CD4-positive, alpha-beta T cell treated with Interleukin-12 subunit alpha and Interleukin-12 subunit beta, for 1 hour (primary cell): ENCODE data around the gene PPP2R3B.
"Not testable (repeated sequence)": the region's sequence is repeated elsewhere in the genome, so short reads cannot be mapped to it uniquely, and the experiment has no call there.

Experiments
- DNase-seq: peaks from one replicate; pipeline ENCODE4 v3.0.0-alpha.2; 2020

The PPP2R3B gene, protein sequence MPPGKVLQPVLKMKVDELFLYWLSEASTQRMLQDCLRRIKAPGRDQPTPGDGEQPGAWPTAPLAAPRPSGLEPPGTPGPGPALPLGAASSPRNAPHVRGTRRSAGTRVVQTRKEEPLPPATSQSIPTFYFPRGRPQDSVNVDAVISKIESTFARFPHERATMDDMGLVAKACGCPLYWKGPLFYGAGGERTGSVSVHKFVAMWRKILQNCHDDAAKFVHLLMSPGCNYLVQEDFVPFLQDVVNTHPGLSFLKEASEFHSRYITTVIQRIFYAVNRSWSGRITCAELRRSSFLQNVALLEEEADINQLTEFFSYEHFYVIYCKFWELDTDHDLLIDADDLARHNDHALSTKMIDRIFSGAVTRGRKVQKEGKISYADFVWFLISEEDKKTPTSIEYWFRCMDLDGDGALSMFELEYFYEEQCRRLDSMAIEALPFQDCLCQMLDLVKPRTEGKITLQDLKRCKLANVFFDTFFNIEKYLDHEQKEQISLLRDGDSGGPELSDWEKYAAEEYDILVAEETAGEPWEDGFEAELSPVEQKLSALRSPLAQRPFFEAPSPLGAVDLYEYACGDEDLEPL

DNA sequence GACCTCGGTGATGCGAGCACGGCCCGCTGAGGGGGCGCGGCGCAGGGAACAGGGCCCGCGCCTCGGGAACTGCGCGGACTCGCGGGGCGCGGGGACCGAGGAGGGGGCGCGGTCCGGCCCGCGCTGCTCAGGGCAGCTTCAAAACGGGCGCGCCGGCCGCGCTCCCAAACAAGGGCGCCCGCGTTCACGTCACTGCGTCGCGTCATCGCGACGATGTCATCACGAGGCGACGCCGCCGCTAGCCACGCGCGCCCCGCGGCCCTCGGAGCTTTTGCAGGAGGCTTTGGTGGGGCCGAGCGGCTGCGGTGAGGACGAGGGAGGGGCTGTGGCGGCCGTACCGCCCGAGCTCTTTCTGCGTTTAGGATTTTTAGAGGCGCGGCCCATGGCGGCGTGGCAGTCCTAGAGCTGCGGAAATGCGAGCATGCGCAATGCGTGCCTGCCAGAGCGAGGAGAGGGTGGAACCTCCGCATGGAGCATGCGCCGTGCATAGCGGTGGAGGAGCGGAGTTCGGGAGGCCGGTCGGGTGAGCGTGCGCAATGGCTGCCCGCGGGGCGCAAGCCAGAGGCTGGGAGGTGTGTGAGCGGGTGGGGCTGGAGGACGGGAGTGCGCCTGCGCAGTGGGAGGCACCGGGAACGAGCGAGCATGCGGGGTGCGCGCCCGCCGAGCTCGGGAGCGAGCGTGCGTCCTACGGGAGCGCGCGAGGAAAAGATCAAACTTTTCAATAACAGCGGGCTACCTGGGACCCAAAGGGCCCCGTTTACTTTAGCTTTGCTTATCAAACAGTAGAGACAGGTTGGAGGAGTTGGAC lies at the start of gene PPP2R3B:
PPP2R3B (minus strand) TSS at position 140 of the 808 bp plus-strand sequence. CDS start 216 bp downstream, outside the sequence.
- peak; percentile 100 for DNase-seq

DNA sequence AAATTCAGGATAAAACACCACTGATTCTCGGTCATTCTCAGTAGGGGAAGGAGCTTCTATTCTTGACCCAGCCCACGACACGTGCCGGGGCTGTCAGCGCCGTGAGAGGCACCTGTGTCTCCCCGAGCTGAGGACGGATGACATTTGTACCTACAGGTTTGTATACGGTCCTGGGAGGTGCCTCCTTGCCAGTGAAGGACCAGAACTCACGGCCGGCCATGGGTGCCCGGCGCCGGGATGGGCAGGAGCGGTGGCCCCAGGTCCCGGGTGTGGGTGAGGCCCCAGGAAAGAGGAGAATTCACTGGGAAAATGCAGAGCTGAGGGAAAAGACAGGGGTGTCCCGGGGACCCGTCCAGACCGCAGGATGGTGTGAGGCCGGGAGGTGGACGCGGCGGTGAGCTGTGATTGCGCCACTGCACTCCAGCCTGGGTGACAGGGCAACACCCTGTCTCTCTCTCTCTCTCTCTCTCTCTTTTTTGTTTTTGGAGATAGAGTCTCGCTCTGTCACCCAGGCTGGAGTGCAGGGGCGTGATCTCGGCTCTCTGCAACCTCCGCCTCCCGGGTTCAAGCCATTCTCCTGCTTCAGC lies 48.9 kb upstream of the PPP2R3B start:
- no peak for DNase-seq

DNA sequence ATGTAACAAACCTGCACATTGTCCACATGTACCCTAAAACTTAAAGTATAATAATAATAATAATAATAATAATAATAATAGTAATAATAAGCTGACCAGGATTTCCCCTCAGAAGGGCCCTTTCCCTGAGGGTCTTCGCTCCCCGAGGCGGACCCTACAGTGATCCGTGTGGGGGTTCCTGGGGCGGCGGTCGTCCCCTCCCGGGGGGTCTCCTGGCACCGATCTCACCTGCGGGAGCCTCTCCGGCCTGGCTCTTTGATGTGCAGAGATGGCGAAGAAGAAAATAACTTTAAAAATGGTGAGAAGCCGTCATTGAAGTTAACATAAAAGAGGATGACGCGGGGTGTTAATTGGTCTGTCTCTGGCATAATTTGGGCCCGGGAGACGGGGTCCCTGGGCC lies 48.2 kb upstream of the PPP2R3B start:
- DNase-seq: no peak

DNA sequence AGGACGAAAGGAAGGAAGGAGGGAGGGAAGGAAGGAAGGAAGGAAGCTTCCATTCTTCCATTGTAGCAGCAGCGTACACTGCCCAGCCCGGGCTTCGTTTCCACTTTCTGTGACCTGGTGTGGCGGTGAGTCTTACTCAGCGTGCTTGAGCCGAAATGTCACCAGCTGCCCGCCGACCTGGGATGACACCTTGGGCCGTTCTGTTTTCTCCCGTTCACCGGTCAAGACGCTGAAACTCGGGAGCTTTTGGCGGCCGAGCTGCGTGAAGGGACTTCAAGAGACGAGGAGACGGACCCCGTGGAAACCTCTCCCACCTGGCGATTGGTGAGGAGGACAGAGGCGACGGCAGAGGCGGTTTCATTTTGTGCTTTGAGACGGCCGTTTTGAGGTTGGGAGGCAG lies 47.1 kb upstream of the PPP2R3B start:
- DNase-seq: no peak

DNA sequence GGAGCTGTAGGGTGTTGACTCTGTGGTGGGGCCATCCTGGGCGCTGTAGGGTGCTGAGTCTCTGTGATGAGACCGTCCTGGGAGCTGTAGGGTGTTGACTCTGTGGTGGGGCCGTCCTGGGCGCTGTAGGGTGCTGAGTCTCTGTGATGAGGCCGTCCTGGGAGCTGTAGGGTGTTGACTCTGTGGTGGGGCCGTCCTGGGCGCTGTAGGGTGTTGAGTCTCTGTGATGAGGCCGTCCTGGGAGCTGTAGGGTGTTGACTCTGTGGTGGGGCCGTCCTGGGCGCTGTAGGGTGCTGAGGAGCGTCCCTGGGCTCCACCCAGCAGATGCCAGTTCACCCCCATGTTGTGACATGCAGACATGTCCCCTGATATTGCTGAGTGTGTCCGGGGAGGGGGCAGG lies 46.0 kb upstream of the PPP2R3B start:
- not testable (repeated sequence) for DNase-seq

DNA sequence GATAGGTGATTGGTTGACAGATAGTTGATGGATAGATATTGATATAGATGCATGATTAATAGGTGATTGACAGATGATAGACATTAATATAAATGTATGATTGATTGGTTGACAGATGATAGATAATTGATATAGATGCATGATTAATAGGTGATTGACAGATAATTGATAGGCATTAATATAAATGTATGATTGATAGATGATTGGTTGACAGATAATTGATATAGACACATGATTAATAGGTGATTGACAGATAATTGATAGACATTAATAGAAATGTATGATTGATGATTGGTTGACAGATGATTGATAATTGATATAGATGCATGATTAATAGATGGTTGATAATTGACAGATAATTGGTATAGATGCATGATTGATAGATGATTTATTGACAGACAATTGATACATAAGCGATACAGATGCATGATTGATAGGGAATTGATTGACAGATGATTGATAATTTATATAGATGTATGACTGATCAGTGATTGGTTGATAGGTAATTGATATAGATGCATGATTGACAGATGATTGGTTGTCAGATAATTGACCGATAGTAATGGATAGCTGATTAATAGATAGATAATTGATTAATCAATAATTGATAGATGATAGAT lies 44.9 kb upstream of the PPP2R3B start:
- no peak for DNase-seq

DNA sequence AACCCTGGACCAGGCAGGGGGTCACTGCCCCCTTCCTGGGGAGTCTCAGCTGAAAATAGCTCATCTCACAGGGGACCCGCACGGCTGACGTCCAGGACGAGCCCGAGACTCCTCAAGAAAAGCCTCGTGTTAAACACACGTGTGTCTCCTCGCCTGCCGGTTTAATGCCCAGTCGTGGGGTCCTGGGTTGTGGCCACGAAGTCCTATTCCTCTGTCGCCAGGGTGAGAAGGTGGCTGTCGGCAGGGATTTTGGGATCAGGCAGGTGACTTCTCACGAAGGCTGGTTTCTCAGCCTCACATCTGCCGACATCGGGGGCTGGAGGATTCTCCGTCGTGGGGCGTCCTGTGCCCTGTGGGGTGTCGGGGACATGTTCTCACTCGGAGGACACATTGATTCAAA lies 44.3 kb upstream of the PPP2R3B start:
- DNase-seq: no peak

DNA sequence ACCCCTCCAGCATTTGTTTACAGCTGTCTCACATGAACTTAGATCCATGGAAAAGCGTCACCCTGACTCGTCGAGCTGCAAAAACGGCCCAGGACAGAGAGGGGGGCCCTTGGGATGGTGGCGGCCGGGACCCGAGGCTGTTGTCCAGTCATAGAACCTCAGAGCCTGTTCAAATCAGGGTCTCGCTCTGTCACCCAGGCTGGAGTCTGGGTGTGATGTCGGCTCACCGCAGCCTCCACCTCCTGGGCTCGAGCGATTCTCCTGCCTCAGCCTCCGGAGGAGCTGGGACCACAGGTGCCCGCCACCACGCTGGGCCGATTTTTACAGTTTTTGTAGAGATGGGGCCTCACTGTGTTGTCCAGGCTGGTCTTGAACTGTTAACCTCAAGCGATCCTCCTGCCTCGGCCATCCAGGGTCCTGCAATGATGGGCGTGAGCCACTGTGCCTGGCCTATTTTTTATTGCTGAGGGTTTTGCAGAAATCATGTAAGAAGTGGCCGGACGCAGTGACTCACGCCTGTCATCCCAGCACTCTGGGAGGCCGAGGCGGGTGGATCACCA lies 42.6 kb upstream of the PPP2R3B start:
- DNase-seq: no peak

DNA sequence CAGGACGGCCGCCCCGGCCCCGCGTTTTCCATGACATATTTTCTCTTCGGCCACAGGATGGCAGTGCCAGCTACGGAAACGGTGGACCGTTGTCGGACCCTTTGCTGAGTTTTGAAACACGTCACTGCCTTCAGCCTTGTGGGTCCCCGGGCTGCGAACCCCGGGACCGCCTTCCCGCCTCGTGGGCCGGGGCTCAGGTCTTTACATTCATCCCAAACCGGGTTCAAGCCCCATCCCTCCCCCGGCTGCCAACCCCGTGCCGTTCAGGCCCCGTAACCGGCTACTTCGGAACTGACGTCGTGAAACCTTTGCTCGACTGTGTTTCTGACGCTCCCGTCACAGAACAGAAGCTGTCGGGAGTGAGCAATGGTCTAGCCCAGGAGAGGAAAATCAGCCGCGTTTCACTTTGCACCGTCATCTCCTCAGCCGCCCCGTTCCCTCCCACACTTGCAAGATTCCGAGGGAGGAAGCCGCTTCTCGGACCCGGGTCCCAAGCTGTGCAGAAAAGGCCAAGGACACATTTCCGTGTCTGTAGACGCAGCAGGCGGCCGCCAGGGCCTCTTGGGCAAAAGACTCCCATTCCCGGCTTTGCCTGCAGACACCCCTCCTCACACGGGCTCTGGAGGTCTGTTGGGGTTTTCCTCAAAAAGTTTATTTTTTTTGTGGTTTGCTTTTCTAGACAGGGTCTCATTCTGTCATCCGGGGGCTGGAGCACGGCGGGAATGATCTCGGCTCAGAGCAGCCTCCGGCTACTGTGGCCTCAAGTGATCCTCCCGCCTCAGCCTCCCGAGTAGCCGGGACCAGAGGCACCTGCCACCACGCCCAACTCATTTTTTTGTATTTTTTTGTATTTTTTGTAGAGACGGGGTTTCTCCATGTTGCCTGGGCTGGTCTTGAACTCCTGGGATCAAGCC lies 41.4 kb upstream of the PPP2R3B start:
- DNase-seq: no peak

DNA sequence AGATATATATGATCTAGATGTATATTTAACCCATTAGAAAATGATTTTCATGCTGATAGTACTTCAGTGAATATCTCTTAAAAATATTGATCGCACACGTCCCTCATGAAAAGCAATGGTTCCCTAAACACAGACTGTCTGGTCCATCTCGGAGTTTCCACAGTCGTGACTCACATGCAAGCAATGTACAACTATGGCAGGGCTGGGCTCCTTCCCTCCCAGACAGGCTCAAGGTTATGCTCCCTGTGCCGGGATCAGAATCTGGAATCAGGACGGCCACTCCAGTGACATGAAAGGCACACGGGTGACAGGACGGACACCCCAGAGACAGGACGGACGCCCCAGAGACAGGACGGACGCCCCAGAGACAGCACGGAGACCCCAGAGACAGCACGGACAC lies 40.2 kb upstream of the PPP2R3B start:
- DNase-seq: no peak

DNA sequence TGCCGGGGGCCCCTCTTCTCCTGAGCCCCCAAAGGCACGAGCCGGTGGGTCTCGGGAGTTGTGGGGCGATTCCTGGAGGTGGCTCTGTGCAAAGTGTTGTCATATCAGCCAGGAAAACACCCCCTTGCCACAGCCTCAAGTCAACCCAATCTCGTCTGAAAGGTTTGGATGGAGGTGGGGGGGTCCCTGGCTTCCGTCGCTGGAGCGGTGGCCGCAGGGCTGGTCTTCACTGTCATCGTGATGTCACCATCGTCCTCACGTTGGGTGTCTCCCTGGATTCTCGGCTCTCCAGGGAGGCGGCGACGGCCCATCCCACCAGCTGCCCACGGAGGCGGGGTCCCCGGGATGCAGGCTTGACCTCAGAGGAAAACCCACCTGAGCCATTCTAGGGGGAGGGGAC lies 38.3 kb upstream of the PPP2R3B start:
- DNase-seq: no peak

DNA sequence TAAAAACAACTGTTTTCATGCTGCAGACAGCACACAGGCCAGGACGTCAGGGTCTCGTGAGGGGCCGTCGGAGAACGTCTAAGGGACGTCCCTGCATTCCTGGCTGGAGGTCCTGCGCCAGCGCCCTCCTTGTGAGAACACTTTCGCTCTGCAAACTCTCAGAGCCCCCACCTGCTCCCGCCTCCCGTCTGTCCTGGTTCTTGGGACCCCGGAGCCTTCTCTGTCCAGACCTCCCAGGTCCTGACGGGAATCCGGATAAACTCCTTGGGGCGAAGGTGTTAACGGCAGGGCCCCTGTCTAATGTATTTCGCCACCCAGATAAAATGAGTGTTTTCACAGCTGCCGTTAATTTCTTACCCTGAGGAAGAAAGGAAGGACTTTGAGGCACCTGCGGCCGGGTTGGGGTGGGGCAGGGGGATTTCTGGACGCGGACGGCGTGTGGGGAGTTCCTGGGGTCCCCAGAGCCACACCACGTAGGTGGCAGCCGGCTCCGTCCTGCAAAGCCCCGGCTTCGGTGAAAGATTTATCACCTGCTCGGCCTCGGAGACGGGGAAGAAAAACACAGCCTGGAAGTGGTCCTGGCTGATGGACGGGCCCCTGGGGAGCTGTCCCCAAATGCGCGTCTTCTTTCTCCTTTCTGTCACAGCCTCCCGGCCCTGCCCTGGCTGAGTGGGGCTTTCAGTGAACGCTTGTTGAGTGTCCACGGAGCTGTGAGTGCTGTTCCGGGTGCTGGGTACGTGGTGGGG lies 35.1 kb upstream of the PPP2R3B start:
- DNase-seq: no peak

DNA sequence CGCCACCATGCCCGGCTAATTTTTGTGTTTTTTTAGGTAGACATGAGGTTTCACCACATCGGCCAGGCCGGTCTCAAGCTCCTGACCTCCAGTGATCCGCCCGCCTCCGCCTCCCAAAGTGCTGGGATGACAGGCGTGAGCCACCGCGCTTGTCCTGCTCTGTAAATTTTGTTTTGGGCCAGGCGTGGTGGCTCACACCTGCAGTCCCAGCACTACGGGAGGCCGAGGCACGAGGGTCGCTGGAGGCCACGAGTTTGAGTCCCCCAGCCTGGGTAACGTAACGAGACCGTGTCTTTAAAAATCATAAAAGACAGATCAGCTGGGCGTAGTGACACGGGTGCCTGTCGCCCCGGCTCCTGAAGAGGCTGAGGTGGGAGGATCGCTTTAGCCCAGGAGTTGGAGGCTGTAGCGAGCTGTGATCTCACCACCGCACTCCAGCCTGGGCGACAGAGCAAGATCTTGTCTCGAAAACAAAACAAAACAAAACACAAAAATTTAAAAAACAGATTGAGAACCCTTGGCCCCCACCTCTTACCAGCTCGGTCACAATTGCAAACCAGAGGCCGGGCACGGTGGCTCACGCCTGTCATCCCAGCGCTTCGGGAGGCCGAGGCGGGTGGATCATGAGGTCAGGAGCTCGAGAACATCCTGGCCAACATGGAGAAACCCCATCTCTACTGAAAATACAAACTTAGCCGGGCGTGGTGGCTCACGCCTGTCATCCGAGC lies 34.0 kb upstream of the PPP2R3B start:
- DNase-seq: no peak

DNA sequence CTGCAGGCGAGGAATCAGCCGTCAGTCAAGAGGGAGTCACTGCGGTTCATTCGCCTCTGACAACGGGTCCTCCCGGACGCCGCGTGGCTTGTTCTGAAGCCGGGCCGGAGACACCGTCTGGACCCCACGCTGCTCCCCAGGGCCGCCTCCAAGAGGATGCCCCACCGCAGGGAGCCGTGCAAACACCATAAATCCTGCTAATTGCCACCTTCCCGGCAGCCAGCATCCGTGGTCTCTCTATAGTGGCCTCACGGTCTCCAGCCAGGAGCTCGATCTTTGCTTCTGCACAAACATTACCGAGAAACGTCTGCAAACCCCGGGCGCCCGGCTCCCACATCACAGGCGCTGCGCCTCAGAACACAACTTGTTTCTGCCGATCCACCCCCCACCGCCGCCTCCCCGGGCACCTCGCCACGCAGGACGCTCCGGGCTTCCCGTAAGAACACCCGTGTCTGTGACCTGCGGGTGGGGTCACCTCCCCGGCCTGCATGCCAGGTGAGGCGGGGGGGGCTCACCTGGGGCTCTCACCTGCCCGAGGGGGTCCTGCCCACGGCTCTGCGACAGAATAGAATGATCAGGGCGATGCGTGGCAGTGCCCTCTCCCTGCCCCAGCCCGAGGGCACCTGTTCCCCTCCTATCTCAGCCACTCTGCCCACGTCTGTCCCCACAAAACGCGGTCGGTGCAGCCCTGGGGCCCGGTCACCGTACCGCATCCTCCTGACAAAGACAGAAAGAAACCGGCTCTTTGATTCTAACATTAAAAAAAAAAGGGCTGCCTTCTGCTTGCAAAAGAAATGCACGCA lies 32.4 kb upstream of the PPP2R3B start:
- no peak for DNase-seq

DNA sequence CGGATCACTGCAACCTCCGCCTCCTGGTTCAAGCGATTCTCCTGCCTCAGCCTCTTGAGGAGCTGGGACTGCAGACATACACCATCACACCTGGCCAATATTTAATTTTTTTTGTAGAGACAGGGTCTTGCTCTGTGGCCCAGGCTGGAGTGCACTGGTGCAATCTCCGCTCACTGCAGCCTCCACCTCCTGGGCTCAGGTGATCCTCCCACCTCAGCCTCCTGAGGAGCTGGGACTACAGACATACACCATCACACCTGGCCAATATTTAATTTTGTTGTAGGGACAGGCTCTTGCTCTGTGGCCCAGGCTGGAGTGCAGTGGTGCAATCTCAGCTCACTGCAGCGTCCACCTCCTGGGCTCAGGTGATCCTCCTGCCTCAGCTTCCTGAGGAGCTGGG lies 28.8 kb upstream of the PPP2R3B start:
- DNase-seq: not testable (repeated sequence)

DNA sequence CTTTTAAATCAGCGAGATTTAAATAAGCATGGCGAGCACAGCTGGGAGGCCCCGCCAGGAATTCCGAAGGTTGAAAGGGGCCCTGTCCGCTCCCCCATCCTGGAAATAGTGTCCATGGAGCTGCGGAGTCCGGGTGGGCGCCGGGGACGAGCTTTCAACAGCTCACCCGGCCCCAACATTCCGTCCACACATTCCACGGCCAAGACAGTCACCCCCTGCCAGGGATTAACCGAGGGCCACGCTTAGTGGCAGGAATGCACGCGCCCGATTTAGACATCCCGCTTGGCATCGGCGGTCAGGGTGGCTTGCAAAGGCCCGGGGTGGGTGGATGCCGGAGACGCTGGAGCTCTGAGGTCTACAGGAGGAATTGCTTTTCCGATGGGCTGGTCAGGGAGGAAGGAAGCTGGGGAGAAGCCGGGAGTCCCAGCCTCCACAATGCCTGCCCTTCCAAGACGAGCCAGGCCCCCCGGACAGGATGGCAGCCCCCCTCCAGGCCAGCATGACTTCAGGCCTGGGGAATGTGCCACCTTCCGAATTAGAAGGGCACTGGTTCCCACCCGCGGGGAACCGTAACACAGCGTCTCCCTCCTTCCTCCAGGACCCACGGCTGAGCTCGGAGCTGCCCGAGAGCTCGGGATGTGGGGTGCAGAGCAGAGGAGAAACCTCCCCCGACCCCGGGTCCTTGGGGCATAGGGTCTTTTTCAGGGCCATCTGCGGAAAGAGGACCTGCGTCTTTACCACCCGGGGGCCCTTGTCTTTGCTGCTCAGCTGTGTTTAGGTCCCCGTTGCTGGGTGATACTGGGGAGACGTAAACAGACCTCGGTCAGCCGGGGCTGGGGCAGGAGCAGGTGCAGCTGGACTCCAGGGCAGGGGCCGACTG lies 26.9 kb upstream of the PPP2R3B start:
- DNase-seq: no peak

DNA sequence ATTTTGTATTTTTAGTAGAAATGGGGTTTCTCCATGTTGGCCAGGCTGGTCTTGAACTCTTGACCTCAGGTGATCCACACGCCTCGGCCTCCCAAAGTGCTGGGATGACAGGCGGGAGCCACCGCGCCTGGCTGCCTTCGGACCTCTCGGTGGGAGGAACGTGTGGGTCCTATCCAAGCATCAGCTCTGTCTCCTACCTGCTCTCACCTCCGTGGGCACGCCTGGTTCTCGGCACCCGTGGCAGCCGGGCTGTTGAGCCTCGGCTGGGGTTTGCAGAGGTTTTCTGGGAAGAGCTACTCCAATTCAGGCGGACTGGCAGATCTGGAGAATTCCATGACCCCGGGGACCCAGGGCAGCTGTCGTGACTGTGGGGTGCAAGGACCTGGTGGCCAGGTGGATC lies 23.6 kb upstream of the PPP2R3B start:
- no peak for DNase-seq

DNA sequence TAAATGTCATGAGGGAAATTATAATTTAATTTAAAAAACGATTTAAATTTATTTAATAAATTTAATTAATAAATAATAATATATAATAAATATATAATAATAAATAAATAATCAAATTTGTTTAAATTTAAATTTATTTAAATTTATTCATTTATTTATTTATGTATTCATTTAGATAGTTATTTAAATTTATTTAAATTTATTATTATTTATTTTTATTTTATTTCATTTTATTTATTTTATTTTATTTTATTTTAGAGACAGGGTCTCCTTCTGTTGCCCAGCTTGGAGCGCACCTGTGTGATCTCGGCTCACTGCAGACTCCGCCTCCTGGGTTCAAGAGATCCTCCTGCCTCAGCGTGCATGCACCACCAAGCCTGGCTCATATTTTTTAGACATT lies 18.4 kb upstream of the PPP2R3B start:
- no peak for DNase-seq
